WTC11 (cell line): Measurements from ENCODE around the gene ABHD6.

Source experiments
- NFATC4 ChIP-seq: fragments of 250-450 bp; sonication (Bioruptor Pico); IDR thresholded peaks from 2 replicates; pipeline ENCODE4 v1.9.0; 2021; ENCODE audit warnings: mild to moderate bottlenecking
- SMAD3 ChIP-seq: sonication (generic); formaldehyde crosslinking; IDR thresholded peaks from 2 replicates; pipeline ENCODE4 v1.8.0; 2022; ENCODE audit warnings: missing genetic modification reagents, mild to moderate bottlenecking, borderline replicate concordance
- ZNF121 ChIP-seq: sonication (generic); formaldehyde crosslinking; IDR thresholded peaks from 2 replicates; pipeline ENCODE4 v1.8.0; 2023; ENCODE audit warnings: missing genetic modification reagents
- ZNF263 ChIP-seq: sonication (generic); formaldehyde crosslinking; IDR thresholded peaks from 2 replicates; pipeline ENCODE4 v1.8.1; 2022; ENCODE audit warnings: low read depth, mild to moderate bottlenecking, moderate library complexity, missing genetic modification reagents
- ZNF423 ChIP-seq: fragments of 250-450 bp; sonication (Bioruptor Pico); IDR thresholded peaks from 2 replicates; pipeline ENCODE4 v2.1.2; 2022; ENCODE audit warnings: mild to moderate bottlenecking, moderate library complexity
- TF ChIP-seq, protein P1 (sequence below): fragments of 200-600 bp; IDR thresholded peaks from 2 replicates; pipeline ENCODE4 v1.8.0; 2022; ENCODE audit warnings: antibody characterized with exemption

GRCh38 chr3:58249358-58250092 lies 11.9 kb downstream of the ABHD6 start:
- TF ChIP-seq, protein P1, sequence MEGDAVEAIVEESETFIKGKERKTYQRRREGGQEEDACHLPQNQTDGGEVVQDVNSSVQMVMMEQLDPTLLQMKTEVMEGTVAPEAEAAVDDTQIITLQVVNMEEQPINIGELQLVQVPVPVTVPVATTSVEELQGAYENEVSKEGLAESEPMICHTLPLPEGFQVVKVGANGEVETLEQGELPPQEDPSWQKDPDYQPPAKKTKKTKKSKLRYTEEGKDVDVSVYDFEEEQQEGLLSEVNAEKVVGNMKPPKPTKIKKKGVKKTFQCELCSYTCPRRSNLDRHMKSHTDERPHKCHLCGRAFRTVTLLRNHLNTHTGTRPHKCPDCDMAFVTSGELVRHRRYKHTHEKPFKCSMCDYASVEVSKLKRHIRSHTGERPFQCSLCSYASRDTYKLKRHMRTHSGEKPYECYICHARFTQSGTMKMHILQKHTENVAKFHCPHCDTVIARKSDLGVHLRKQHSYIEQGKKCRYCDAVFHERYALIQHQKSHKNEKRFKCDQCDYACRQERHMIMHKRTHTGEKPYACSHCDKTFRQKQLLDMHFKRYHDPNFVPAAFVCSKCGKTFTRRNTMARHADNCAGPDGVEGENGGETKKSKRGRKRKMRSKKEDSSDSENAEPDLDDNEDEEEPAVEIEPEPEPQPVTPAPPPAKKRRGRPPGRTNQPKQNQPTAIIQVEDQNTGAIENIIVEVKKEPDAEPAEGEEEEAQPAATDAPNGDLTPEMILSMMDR = no peak
- no peak for TF ChIP-seq ZNF423
- TF ChIP-seq ZNF121 (CRISPR knock-in tag) = no peak
- no peak for TF ChIP-seq NFATC4 (CRISPR knock-in tag)
- TF ChIP-seq SMAD3 = no peak
- no peak for TF ChIP-seq ZNF263
